ENCODE measurements around the gene TMEM209.

TMEM209 gene

DNA sequence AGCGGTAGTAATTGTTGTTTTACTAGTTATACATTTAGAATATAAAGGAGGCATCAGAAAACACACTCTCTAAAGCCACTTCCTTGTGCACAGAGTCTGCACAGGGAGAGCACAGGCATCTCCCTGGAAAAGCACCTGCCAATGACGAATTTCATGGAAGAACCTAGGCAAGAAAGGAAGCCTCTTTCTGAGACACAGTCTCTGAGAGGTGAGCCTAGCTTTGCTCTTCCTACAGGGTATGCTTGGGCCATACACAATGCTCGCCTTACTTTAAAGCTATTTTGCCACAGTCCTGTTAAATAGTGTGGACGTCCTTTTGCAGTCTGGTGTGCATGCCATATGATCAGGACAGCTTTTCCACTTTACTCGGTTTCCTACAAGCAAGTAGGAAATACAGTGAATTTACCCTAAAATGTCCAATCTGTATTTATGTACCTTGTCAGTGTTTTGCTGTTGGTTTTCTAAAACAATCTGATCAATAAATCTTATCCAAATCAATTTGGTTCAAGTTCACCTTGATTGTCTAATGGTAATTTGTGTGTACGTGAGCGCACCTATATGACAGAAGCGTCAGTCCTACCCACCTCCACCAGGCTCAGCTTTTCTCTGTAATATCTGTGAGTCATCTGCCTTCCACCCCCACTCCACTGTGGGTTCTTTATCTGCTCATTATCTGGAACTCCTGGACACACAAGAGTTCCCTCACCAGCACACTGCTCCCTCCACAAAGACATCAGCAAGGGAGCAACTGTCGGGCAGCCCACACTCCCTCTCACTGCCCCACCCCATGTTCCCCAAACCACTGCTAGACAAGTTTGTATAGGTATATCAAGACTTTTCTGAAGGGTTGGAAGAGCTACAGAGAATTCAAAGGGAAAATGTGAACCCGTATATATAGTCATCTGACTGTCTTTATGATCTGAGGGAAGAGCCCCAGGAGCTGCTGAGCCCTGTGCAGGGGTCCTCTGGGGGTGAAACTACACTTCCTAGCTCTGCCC, 69.7 kb downstream of the TMEM209 start:
- Mint-ChIP-seq H3K4me3 (no peak overlapping the region), H3K36me3 (ENCODE audit: low read depth) (peaks cover 61% of the 10 kb centered on the region), H3K9me3 (no peaks in the 10 kb centered on the region), H3K27ac (no peak overlapping the region), H3K27me3 (ENCODE audit: low read depth, poor library complexity) (no peaks in the 10 kb centered on the region), H3K4me1 (peaks cover 35% of the 10 kb centered on the region)
- TF ChIP-seq, protein P1, sequence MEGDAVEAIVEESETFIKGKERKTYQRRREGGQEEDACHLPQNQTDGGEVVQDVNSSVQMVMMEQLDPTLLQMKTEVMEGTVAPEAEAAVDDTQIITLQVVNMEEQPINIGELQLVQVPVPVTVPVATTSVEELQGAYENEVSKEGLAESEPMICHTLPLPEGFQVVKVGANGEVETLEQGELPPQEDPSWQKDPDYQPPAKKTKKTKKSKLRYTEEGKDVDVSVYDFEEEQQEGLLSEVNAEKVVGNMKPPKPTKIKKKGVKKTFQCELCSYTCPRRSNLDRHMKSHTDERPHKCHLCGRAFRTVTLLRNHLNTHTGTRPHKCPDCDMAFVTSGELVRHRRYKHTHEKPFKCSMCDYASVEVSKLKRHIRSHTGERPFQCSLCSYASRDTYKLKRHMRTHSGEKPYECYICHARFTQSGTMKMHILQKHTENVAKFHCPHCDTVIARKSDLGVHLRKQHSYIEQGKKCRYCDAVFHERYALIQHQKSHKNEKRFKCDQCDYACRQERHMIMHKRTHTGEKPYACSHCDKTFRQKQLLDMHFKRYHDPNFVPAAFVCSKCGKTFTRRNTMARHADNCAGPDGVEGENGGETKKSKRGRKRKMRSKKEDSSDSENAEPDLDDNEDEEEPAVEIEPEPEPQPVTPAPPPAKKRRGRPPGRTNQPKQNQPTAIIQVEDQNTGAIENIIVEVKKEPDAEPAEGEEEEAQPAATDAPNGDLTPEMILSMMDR (IDR thresholded peaks at IDR 0.05): no peak
- no peak for DNase-seq

DNA sequence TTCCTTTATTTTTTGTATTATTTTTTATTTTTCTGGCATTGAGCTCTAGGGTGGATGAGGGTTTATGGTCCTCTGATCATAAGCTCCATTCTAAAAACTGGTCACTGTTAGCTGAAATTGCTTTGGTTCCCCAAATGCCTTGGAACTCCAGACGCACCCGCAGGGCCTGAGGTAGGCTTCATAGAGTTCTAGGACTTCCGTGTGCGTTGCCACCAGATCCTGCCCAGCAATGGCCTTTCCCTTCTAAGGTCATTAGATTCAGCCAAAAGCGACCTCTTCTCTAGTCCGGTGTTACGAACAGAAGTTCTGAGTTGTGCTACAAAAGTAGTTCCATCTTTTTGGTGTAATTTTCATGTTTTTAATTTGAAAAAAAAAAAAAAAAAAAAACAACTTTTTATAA, 70.5 kb downstream of the TMEM209 start:
- H3K4me1 Mint-ChIP-seq: peaks cover 27% of the 10 kb centered on the region
- H3K27me3 Mint-ChIP-seq (ENCODE audit: low read depth, poor library complexity): no peaks in the 10 kb centered on the region
- no peak overlapping the region for H3K4me3 Mint-ChIP-seq
- no peaks in the 10 kb centered on the region for H3K9me3 Mint-ChIP-seq
- peaks cover 68% of the 10 kb centered on the region for H3K36me3 Mint-ChIP-seq (ENCODE audit: low read depth)
- no peak overlapping the region for H3K27ac Mint-ChIP-seq
- TF ChIP-seq, protein P1 (IDR thresholded peaks at IDR 0.05): no peak
- DNase-seq: no peak

DNA sequence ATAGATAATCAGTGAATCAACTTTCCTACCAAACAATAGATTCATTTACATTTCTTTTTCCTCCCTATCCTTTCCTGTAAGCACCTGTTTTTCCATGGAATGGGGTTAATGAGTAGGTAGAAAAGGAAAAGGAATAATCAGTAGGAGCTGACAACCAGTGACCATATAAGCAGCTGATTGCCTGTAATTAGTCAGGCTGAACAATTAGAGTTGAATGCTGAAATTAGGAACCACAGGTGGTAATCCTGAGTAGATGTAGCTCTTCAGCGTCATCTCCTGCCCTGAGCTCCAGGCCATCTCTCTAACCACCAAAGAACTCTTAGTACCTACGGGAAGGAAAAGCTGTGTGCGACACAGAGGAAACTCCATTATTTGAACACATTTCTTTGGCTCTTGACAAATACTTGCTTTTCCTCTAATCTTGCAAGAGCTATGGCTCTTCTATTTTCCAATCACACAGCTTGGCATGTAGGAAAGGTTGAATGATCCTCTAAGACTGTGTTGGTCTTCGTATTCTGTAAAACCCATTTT, 71.0 kb downstream of the TMEM209 start:
- TF ChIP-seq, protein P1 (IDR thresholded peaks at IDR 0.05): no peak
- Mint-ChIP-seq H3K27ac (no peak overlapping the region), H3K9me3 (no peaks in the 10 kb centered on the region), H3K36me3 (ENCODE audit: low read depth) (peaks cover 70% of the 10 kb centered on the region), H3K4me1 (peaks cover 21% of the 10 kb centered on the region), H3K4me3 (no peak overlapping the region), H3K27me3 (ENCODE audit: low read depth, poor library complexity) (no peaks in the 10 kb centered on the region)
- DNase-seq: no peak

DNA sequence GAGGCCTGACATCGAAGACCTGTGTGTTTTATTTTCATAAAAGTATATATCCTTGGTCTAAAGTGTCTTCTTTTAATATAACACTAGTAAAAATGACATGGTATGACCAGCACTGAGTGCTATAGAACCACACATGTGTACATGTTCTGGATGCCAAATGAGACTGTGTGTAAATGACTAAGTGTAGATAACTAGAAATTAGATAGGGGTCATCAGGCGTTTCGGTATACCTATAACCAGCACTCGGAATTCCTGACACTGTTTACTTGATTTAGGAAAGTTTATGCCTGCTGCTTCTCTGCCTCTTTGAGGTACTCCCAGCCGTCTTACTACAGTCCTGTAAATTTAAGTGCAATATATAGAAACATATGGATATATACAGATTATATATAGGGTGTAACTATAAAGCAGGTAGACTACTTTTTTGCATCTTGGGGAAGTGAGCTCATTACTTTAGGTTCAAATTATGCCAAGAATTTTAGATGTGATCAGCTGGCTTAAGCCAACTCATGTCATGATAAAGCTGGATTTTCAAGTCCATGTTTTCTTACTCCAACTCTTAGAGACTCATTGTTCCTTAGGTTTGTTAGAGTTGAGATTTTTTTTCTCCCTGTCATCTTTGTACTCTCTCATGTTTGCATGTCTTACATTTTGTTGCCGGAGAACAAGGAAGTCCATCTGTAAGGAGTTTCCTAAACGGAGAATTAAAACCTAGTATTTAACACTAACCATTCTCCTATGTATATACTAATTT, 72.0 kb downstream of the TMEM209 start:
- TF ChIP-seq, protein P1 (IDR thresholded peaks at IDR 0.05): no peak
- no peak for DNase-seq
- H3K4me1 Mint-ChIP-seq: peaks cover 16% of the 10 kb centered on the region
- peaks cover 72% of the 10 kb centered on the region for H3K36me3 Mint-ChIP-seq (ENCODE audit: low read depth)
- no peaks in the 10 kb centered on the region for H3K27me3 Mint-ChIP-seq (ENCODE audit: low read depth, poor library complexity)
- no peak overlapping the region for H3K27ac Mint-ChIP-seq
- no peaks in the 10 kb centered on the region for H3K9me3 Mint-ChIP-seq
- no peak overlapping the region for H3K4me3 Mint-ChIP-seq

DNA sequence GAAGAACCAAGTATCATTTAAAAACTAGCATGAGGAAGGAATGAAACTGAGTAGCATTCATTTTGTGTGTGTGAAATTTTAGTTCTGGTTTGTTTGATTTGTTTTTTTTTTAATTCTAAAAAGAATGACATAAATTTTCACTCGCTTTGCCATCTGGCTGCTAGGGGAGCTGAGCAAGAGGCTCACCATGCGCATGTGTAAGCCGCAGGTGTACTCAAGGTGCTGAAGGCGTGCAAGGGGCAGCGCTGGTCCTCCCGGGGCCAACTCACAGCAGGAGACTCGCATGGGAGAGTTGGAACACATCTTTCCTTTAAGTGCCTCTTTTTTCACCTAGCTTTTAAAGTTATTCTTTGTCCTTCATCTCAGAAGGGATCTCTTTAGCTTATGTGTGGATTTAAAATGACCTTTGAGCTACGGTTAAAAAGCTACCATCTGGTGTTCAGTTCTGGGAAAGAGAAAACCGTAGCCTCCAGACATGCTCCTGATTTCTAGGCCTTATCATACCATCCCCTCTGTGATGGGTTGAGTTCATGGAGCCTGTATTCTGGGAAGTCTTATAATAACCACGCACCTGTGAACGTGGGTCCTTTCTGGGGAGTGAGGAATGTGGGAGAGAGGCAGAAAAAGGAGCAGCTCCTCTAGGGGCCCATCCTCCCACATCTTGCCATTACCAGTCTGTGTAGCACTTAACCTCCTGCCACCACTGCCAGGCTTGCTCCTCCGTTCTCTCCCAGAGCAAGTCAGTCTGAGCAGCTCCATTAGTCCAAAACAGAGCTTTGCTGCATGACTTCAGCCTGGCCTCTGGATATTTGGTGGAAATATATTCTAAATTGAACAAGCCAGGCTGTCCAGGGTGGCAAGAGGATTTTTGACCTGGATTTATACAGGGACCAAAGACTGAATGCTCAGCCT, 73.0 kb downstream of the TMEM209 start:
- TF ChIP-seq, protein P1 (IDR thresholded peaks at IDR 0.05): no peak
- no peak for DNase-seq
- no peaks in the 10 kb centered on the region for H3K9me3 Mint-ChIP-seq
- no peaks in the 10 kb centered on the region for H3K27me3 Mint-ChIP-seq (ENCODE audit: low read depth, poor library complexity)
- no peak overlapping the region for H3K4me3 Mint-ChIP-seq
- H3K27ac Mint-ChIP-seq: peak overlapping the region; percentile 55
- H3K4me1 Mint-ChIP-seq: peaks cover 16% of the 10 kb centered on the region
- peaks cover 79% of the 10 kb centered on the region for H3K36me3 Mint-ChIP-seq (ENCODE audit: low read depth)

Measured in nephron progenitor cell (in vitro differentiated cells).